ENCODE data around the gene PPBP. TPM values are rescaled to one million over a fixed set of nuclear protein-coding genes. Genes with fewer than 3 reads are reported as not detected.
A peak's percentile ranks its signal among the peaks of the same experiment; 100 is the strongest.

PPBP gene
- total and polyA plus RNA-seq, 7 donors: 0.38 TPM; not detected in 6

DNA sequence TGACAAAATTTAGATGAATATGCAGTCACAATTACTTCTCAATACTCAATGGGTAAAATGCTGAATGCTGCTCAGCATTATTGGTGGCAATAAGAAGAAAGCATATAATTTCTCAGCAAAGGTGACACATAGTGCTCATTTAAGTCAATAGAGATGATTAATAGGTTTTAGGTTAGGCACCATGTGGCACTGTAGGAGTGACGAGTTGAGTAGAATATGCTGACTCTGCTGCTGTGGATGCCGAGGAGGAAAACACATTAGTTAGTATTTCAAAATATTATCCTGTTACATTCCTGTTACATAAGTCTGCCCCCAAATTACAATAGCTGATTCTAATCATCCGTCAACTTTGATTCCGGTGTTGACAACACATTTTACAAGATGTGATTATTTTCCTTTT lies 24.1 kb upstream of the PPBP start:
- intact Hi-C loops (cut with DNase I): no loop called here
- H3K9me3 ChIP-seq: peaks cover 0 to 2% (median 0%) of the 10 kb centered on the region in 4 donors
- H3K4me3 ChIP-seq: no peak overlapping the region
- H3K4me1 ChIP-seq: no peaks in the 10 kb centered on the region
- no peak for DNase-seq
- no peak for TF ChIP-seq EP300 (IDR thresholded peaks at IDR 0.05)
- no peak for TF ChIP-seq POLR2AphosphoS5 (IDR thresholded peaks at IDR 0.05)
- TF ChIP-seq POLR2A (IDR thresholded peaks at IDR 0.05): no peak
- TF ChIP-seq, protein P1, sequence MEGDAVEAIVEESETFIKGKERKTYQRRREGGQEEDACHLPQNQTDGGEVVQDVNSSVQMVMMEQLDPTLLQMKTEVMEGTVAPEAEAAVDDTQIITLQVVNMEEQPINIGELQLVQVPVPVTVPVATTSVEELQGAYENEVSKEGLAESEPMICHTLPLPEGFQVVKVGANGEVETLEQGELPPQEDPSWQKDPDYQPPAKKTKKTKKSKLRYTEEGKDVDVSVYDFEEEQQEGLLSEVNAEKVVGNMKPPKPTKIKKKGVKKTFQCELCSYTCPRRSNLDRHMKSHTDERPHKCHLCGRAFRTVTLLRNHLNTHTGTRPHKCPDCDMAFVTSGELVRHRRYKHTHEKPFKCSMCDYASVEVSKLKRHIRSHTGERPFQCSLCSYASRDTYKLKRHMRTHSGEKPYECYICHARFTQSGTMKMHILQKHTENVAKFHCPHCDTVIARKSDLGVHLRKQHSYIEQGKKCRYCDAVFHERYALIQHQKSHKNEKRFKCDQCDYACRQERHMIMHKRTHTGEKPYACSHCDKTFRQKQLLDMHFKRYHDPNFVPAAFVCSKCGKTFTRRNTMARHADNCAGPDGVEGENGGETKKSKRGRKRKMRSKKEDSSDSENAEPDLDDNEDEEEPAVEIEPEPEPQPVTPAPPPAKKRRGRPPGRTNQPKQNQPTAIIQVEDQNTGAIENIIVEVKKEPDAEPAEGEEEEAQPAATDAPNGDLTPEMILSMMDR (IDR thresholded peaks at IDR 0.05): no peak
- no peaks in the 10 kb centered on the region for H3K27me3 ChIP-seq
- no peak overlapping the region for H3K27ac ChIP-seq
- WGBS, 2 donors: 88 to 89% methylated on average over 4 of the region's 4 CpGs
- H3K36me3 ChIP-seq: no peaks in the 10 kb centered on the region

DNA sequence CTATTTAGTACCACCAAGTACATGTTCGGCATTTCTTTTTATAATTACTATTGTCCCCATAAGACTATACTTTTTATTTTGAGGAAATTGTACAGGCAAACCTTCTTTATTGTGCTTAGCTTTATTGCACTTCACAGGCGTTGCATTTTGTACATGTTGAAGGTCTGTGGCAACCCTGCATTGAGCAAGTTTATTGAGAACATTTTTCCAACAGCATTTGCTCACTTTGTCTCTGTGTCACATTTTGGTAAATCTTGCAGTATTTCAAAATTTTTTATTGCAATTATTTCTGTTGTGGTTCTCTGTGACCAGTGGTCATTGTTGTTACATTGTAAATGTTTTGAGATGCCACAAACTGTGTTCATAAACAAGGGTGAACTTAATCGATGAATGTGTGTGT lies 21.3 kb upstream of the PPBP start:
- Histone ChIP-seq H3K27ac (no peak overlapping the region), H3K9me3 (peaks cover 0 to 2% (median 0%) of the 10 kb centered on the region in 4 donors), H3K27me3 (no peaks in the 10 kb centered on the region), H3K36me3 (no peaks in the 10 kb centered on the region), H3K4me1 (no peaks in the 10 kb centered on the region), H3K4me3 (no peak overlapping the region)
- no peak for DNase-seq
- intact Hi-C loops (cut with DNase I): no loop called here
- no peak for TF ChIP-seq EP300 (IDR thresholded peaks at IDR 0.05)
- TF ChIP-seq POLR2AphosphoS5 (IDR thresholded peaks at IDR 0.05): no peak
- TF ChIP-seq, protein P1 (IDR thresholded peaks at IDR 0.05): no peak
- no peak for TF ChIP-seq POLR2A (IDR thresholded peaks at IDR 0.05)
- 29 to 72% methylated on average over 3 of the region's 3 CpGs for WGBS, 2 donors

DNA sequence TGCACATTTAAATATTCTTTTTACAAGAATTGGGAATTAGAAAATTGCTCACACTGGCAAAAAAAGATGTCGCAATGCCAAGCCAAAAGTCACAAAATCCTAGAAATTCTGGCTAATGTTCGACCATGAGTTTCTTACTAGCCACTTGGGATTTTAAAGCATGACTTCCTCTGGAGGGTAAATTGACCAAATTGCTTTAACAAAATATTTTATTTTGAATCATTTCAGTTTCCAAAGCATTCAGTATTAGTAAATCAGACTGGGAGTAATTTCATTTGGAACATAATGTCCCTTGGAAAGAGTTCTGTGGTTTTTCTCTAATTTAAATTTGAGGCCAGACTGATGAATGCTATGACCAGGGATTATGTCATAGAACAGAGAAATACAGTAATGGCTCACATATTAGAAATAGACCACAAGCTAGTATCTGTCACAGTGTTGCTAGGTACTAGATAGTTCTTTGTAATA lies 18.1 kb upstream of the PPBP start:
- 41 to 67% methylated on average over 2 of the region's 2 CpGs for WGBS, 2 donors
- H3K9me3 ChIP-seq: peaks cover 0 to 2% (median 0%) of the 10 kb centered on the region in 4 donors
- DNase-seq: no peak
- H3K4me1 ChIP-seq: no peaks in the 10 kb centered on the region
- intact Hi-C loops (cut with DNase I): no loop called here
- H3K36me3 ChIP-seq: no peaks in the 10 kb centered on the region
- no peak overlapping the region for H3K4me3 ChIP-seq
- no peak for TF ChIP-seq POLR2A (IDR thresholded peaks at IDR 0.05)
- TF ChIP-seq POLR2AphosphoS5 (IDR thresholded peaks at IDR 0.05): peak in 1 of 4 donors; percentile 30
- TF ChIP-seq, protein P1 (IDR thresholded peaks at IDR 0.05): no peak
- TF ChIP-seq EP300 (IDR thresholded peaks at IDR 0.05): no peak
- H3K27ac ChIP-seq: no peak overlapping the region
- no peaks in the 10 kb centered on the region for H3K27me3 ChIP-seq

DNA sequence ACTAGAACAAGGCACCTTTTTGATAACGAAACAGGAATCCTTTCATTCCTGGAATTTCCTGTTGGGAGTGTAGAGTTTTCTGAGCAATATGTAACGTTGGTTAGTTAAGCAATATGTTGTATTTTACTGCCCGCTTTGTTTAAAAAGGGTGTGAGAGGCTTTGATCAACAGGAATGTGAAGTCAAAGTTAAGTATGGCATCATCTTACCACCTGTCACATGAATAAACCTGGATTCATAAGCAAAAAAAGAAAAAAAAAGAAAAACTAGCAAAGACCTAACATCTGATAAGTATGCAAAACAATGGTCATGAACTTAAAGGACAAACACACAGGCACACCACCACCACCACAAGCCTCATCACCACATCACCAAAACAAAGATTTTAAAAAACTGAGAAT lies 17.5 kb upstream of the PPBP start:
- H3K36me3 ChIP-seq: no peaks in the 10 kb centered on the region
- no peaks in the 10 kb centered on the region for H3K4me1 ChIP-seq
- H3K4me3 ChIP-seq: no peak overlapping the region
- DNase-seq: no peak
- no peak overlapping the region for H3K27ac ChIP-seq
- TF ChIP-seq EP300 (IDR thresholded peaks at IDR 0.05) (no peak), POLR2A (IDR thresholded peaks at IDR 0.05) (no peak)
- H3K9me3 ChIP-seq: peaks cover 0 to 2% (median 0%) of the 10 kb centered on the region in 4 donors
- H3K27me3 ChIP-seq: no peaks in the 10 kb centered on the region
- intact Hi-C loops (cut with DNase I): no loop called here
- 9 to 49% methylated on average over 3 of the region's 3 CpGs for whole genome bisulfite sequencing, 2 donors

DNA sequence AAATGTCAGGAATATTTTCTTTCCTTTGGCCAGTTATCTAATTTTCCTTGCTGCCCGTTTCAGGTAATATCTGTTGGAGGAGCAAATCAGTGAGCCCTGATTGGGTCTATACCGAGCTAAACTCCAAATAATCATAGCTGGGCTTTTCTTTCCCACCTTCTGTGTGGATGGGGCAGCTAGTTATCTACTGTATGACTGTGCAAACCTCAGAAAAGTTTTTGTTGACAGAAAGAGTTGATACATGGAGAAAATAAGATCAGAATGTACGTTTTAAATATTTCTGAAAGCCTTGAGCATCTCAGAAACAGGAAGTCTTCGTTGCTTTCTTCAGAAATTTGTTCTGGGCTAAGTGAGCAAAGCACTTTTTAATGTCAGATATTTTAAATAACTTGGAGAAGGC lies 16.7 kb upstream of the PPBP start:
- H3K27ac ChIP-seq: no peak overlapping the region
- intact Hi-C loops (cut with DNase I): no loop called here
- H3K9me3 ChIP-seq: no peaks in the 10 kb centered on the region
- H3K4me1 ChIP-seq: no peaks in the 10 kb centered on the region
- TF ChIP-seq POLR2A (IDR thresholded peaks at IDR 0.05) (no peak), EP300 (IDR thresholded peaks at IDR 0.05) (no peak), POLR2AphosphoS5 (IDR thresholded peaks at IDR 0.05) (no peak)
- TF ChIP-seq, protein P1 (IDR thresholded peaks at IDR 0.05): no peak
- H3K27me3 ChIP-seq: no peaks in the 10 kb centered on the region
- no peak overlapping the region for H3K4me3 ChIP-seq
- H3K36me3 ChIP-seq: no peaks in the 10 kb centered on the region
- 29 to 55% methylated on average over 4 of the region's 4 CpGs for WGBS, 2 donors
- DNase-seq: no peak
